ENCODE results near the gene MANEAL.

Gene MANEAL

DNA sequence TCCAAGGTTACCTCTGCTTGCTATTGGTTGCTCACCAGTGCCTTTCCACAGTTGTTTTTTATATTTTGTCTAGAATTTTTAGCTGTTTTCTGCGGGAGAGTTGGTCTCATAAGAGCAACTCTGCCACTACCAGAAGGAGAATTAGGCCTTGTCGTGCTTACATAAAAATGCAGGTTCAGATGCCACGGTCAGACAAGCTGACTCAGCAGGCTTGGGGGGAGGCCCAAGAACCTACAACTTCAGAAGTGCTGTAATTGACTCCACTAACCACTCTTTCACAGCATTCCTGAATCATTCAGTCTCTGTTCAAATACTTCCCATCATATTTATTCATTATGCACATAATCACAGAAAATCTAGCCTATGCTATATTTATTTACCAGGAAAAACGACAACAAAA, 37.5 kb downstream of the MANEAL start:
- ChIA-PET POLR2A (no interaction called here), CTCF (interaction anchor here (1.3 kb wide), 1 partner anchor 29 kb away, joined by 6 read pairs; no protein-coding TSS in a partner anchor)
- Histone ChIP-seq H3K9me3 (ENCODE audit: control insufficient read depth, insufficient read depth, low read depth, low read length) (no peaks in the 10 kb centered on the region), H3K36me3 (ENCODE audit: control insufficient read depth in 2 of 2, insufficient read depth in 1 of 2, low read length in 2 of 2) (peaks cover 38 to 83% of the 10 kb centered on the region in 2 experiments), H3K4me3 (ENCODE audit: low read depth, low read length) (no peak overlapping the region), H3K4me1 (ENCODE audit: control insufficient read depth, insufficient read depth, low read length) (no peaks in the 10 kb centered on the region), H3K27ac (ENCODE audit: extremely low read depth, low read depth, low read length) (no peak overlapping the region)
- TF ChIP-seq REPIN1 (tag by site-specific recombination; IDR thresholded peaks at IDR 0.05; ENCODE audit: low read depth), result no peak
- TF ChIP-seq ZNF146 (tag by site-specific recombination; IDR thresholded peaks at IDR 0.05), result no peak
- TF ChIP-seq ZNF2 (tag by site-specific recombination; IDR thresholded peaks at IDR 0.05), result no peak
- TF ChIP-seq ZNF768 (tag by site-specific recombination; IDR thresholded peaks at IDR 0.05), result no peak
- TF ChIP-seq GFI1B (tag by site-specific recombination; IDR thresholded peaks at IDR 0.05), result no peak
- TF ChIP-seq ZNF677 (tag by site-specific recombination; IDR thresholded peaks at IDR 0.05), result no peak
- no peak for TF ChIP-seq BCL11B (tag by site-specific recombination; IDR thresholded peaks at IDR 0.05; ENCODE audit: low read depth)
- TF ChIP-seq SP3 (tag by site-specific recombination; IDR thresholded peaks at IDR 0.05), result no peak
- TF ChIP-seq IKZF3 (tag by site-specific recombination; IDR thresholded peaks at IDR 0.05), result no peak
- no peak for TF ChIP-seq ZNF624 (tag by site-specific recombination; IDR thresholded peaks at IDR 0.05)
- no peak for TF ChIP-seq ZNF610 (tag by site-specific recombination; IDR thresholded peaks at IDR 0.05; ENCODE audit: borderline replicate concordance)
- TF ChIP-seq ZNF175 (tag by site-specific recombination; IDR thresholded peaks at IDR 0.05), result no peak
- no peak for TF ChIP-seq ZNF76 (tag by site-specific recombination; IDR thresholded peaks at IDR 0.05; ENCODE audit: borderline replicate concordance, low read depth)
- no peak for TF ChIP-seq GLI2 (tag by site-specific recombination; IDR thresholded peaks at IDR 0.05; ENCODE audit: borderline replicate concordance, low read depth)

DNA sequence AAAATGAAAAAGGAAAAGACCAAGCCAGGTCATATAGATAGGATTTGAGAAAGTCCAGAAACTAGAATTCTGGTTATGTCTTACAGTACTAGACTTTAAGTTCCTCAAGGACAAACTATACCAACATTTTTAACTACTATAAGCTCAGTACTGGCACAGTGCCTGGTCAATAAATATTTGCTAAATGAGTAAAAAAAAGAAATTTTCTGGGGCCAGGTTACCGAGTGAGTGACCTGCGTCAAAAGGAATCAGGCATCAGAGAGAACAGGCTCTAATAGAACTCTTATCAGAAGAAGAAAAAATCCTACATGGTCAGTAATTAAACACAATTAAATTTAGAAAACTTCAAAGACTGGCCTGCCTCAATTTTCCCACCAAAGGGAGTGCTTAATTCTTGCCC, 38.2 kb downstream of the MANEAL start:
- Histone ChIP-seq H3K4me3 (ENCODE audit: low read depth, low read length) (no peak overlapping the region), H3K9me3 (ENCODE audit: control insufficient read depth, insufficient read depth, low read depth, low read length) (no peaks in the 10 kb centered on the region), H3K4me1 (ENCODE audit: control insufficient read depth, insufficient read depth, low read length) (no peaks in the 10 kb centered on the region), H3K36me3 (ENCODE audit: control insufficient read depth in 2 of 2, insufficient read depth in 1 of 2, low read length in 2 of 2) (peaks cover 38 to 82% of the 10 kb centered on the region in 2 experiments), H3K27ac (ENCODE audit: extremely low read depth, low read depth, low read length) (no peak overlapping the region)
- POLR2A ChIA-PET, result no interaction called here
- CTCF ChIA-PET, result interaction anchor here (1.3 kb wide), 1 partner anchor 28 kb away, joined by 6 read pairs; no protein-coding TSS in a partner anchor
- TF ChIP-seq ZFP69B (tag by site-specific recombination; IDR thresholded peaks at IDR 0.05) (no peak), ZNF76 (tag by site-specific recombination; IDR thresholded peaks at IDR 0.05; ENCODE audit: borderline replicate concordance, low read depth) (no peak), ZNF248 (tag by site-specific recombination; IDR thresholded peaks at IDR 0.05) (no peak), ZNF791 (tag by site-specific recombination; IDR thresholded peaks at IDR 0.05) (no peak), ZNF585B (tag by site-specific recombination; IDR thresholded peaks at IDR 0.05) (no peak), ZBTB21 (tag by site-specific recombination; IDR thresholded peaks at IDR 0.05) (no peak), REPIN1 (tag by site-specific recombination; IDR thresholded peaks at IDR 0.05; ENCODE audit: low read depth) (no peak), ZNF548 (tag by site-specific recombination; IDR thresholded peaks at IDR 0.05) (no peak), BCL11B (tag by site-specific recombination; IDR thresholded peaks at IDR 0.05; ENCODE audit: low read depth) (no peak), ZNF394 (tag by site-specific recombination; IDR thresholded peaks at IDR 0.05; ENCODE audit: borderline replicate concordance) (no peak), ZNF146 (tag by site-specific recombination; IDR thresholded peaks at IDR 0.05) (no peak), GFI1B (tag by site-specific recombination; IDR thresholded peaks at IDR 0.05) (no peak), ZNF16 (tag by site-specific recombination; IDR thresholded peaks at IDR 0.05; ENCODE audit: low read depth) (no peak), ZNF426 (tag by site-specific recombination; IDR thresholded peaks at IDR 0.05) (no peak), ZNF24 (tag by site-specific recombination; IDR thresholded peaks at IDR 0.05) (no peak)
- TF ChIP-seq, protein P1, sequence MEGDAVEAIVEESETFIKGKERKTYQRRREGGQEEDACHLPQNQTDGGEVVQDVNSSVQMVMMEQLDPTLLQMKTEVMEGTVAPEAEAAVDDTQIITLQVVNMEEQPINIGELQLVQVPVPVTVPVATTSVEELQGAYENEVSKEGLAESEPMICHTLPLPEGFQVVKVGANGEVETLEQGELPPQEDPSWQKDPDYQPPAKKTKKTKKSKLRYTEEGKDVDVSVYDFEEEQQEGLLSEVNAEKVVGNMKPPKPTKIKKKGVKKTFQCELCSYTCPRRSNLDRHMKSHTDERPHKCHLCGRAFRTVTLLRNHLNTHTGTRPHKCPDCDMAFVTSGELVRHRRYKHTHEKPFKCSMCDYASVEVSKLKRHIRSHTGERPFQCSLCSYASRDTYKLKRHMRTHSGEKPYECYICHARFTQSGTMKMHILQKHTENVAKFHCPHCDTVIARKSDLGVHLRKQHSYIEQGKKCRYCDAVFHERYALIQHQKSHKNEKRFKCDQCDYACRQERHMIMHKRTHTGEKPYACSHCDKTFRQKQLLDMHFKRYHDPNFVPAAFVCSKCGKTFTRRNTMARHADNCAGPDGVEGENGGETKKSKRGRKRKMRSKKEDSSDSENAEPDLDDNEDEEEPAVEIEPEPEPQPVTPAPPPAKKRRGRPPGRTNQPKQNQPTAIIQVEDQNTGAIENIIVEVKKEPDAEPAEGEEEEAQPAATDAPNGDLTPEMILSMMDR (tag by site-specific recombination; IDR thresholded peaks at IDR 0.05), result no peak
- TF ChIP-seq, protein P2, sequence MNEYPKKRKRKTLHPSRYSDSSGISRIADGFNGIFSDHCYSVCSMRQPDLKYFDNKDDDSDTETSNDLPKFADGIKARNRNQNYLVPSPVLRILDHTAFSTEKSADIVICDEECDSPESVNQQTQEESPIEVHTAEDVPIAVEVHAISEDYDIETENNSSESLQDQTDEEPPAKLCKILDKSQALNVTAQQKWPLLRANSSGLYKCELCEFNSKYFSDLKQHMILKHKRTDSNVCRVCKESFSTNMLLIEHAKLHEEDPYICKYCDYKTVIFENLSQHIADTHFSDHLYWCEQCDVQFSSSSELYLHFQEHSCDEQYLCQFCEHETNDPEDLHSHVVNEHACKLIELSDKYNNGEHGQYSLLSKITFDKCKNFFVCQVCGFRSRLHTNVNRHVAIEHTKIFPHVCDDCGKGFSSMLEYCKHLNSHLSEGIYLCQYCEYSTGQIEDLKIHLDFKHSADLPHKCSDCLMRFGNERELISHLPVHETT (tag by site-specific recombination; IDR thresholded peaks at IDR 0.05), result no peak
- TF ChIP-seq, protein P3, sequence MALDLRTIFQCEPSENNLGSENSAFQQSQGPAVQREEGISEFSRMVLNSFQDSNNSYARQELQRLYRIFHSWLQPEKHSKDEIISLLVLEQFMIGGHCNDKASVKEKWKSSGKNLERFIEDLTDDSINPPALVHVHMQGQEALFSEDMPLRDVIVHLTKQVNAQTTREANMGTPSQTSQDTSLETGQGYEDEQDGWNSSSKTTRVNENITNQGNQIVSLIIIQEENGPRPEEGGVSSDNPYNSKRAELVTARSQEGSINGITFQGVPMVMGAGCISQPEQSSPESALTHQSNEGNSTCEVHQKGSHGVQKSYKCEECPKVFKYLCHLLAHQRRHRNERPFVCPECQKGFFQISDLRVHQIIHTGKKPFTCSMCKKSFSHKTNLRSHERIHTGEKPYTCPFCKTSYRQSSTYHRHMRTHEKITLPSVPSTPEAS (tag by site-specific recombination; IDR thresholded peaks at IDR 0.05), result no peak
- TF ChIP-seq, protein P4, sequence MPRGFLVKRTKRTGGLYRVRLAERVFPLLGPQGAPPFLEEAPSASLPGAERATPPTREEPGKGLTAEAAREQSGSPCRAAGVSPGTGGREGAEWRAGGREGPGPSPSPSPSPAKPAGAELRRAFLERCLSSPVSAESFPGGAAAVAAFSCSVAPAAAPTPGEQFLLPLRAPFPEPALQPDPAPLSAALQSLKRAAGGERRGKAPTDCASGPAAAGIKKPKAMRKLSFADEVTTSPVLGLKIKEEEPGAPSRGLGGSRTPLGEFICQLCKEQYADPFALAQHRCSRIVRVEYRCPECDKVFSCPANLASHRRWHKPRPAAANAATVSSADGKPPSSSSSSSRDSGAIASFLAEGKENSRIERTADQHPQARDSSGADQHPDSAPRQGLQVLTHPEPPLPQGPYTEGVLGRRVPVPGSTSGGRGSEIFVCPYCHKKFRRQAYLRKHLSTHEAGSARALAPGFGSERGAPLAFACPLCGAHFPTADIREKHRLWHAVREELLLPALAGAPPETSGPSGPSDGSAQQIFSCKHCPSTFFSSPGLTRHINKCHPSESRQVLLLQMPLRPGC (tag by site-specific recombination; IDR thresholded peaks at IDR 0.05), result no peak
- TF ChIP-seq, protein P5, sequence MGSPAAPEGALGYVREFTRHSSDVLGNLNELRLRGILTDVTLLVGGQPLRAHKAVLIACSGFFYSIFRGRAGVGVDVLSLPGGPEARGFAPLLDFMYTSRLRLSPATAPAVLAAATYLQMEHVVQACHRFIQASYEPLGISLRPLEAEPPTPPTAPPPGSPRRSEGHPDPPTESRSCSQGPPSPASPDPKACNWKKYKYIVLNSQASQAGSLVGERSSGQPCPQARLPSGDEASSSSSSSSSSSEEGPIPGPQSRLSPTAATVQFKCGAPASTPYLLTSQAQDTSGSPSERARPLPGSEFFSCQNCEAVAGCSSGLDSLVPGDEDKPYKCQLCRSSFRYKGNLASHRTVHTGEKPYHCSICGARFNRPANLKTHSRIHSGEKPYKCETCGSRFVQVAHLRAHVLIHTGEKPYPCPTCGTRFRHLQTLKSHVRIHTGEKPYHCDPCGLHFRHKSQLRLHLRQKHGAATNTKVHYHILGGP (tag by site-specific recombination; IDR thresholded peaks at IDR 0.05), result no peak
